ENCODE measurements around the gene VASH2.

- TF ChIP-seq BACH1 (IDR thresholded peaks at IDR 0.05; ENCODE audit: low read length): no peak
- TF ChIP-seq CTCF (IDR thresholded peaks at IDR 0.05; ENCODE audit: control extremely low read depth in 1 of 3, insufficient read depth in 1 of 3, low read depth in 1 of 3, low read length in 3 of 3): no peak
- no peak for TF ChIP-seq POLR2A (IDR thresholded peaks at IDR 0.05; ENCODE audit: control extremely low read depth in 1 of 2, low read depth in 2 of 2, low read length in 2 of 2)
- TF ChIP-seq CHD2 (IDR thresholded peaks at IDR 0.05; ENCODE audit: low read length): no peak
- TF ChIP-seq EP300 (IDR thresholded peaks at IDR 0.05; ENCODE audit: borderline replicate concordance in 1 of 2, low read depth in 2 of 2, low read length in 2 of 2): no peak
- TF ChIP-seq EZH2 (IDR thresholded peaks at IDR 0.05; ENCODE audit: low read depth, low read length, severe bottlenecking): no peak
- no peak for TF ChIP-seq ATF3 (IDR thresholded peaks at IDR 0.05; ENCODE audit: insufficient read depth, low read depth, low read length)
- 0 out of 4 replicates have a peak, but pooled peaks of 1 of the 2 experiments have one; percentile 36 for TF ChIP-seq HDAC2 (IDR thresholded peaks at IDR 0.05; ENCODE audit: borderline replicate concordance in 1 of 2, low read depth in 2 of 2, low read length in 2 of 2)
- no peak for TF ChIP-seq RAD21 (IDR thresholded peaks at IDR 0.05 in 1 of 2, conservative IDR thresholded peaks at IDR 0.05 in 1 of 2; ENCODE audit: low read depth in 2 of 2, low read length in 2 of 2)
- TF ChIP-seq SP1 (IDR thresholded peaks at IDR 0.05; ENCODE audit: low read depth, low read length): no peak
- TF ChIP-seq FOSL1 (IDR thresholded peaks at IDR 0.05; ENCODE audit: insufficient read depth, low read depth, low read length): no peak
- TF ChIP-seq KDM5A (IDR thresholded peaks at IDR 0.05; ENCODE audit: low read length): no peak
- no peak for TF ChIP-seq CEBPB (IDR thresholded peaks at IDR 0.05; ENCODE audit: low read depth, low read length)
- TF ChIP-seq GABPA (IDR thresholded peaks at IDR 0.05; ENCODE audit: borderline replicate concordance, insufficient read depth, low read length): no peak
These were observed 995 bp downstream of the VASH2 start for GRCh38 chr1:212951126-212951946.
